HEK293 (cell line): Measurements from ENCODE around the gene NTN5.

Source experiments
- CTCF ChIP-seq: fragments of 450-650 bp; formaldehyde crosslinking; IDR thresholded peaks from 2 replicates; pipeline ENCODE4 v1.5.1; 2016; ENCODE audit warnings: missing biosample characterization, missing genetic modification characterization
- FEZF1 ChIP-seq: fragments of 450-650 bp; formaldehyde crosslinking; IDR thresholded peaks from 2 replicates; pipeline ENCODE4 v1.5.1; 2016; ENCODE audit warnings: missing biosample characterization, missing genetic modification characterization
- GLI2 ChIP-seq: fragments of 450-650 bp; formaldehyde crosslinking; IDR thresholded peaks from 2 replicates; pipeline ENCODE4; 2017; ENCODE audit warnings: missing biosample characterization, missing genetic modification characterization, low read depth, borderline replicate concordance
- KLF1 ChIP-seq: fragments of 450-650 bp; formaldehyde crosslinking; IDR thresholded peaks from 2 replicates; pipeline ENCODE4 v1.5.1; 2016; ENCODE audit warnings: missing biosample characterization, missing genetic modification characterization
- KLF16 ChIP-seq: fragments of 450-650 bp; formaldehyde crosslinking; IDR thresholded peaks from 2 replicates; pipeline ENCODE4 v1.5.1; 2017; ENCODE audit warnings: missing biosample characterization, missing genetic modification characterization
- SP7 ChIP-seq: fragments of 450-650 bp; formaldehyde crosslinking; IDR thresholded peaks from 2 replicates; pipeline ENCODE4 v1.5.1; 2016; ENCODE audit warnings: missing biosample characterization, missing genetic modification characterization
- YY2 ChIP-seq: fragments of 450-650 bp; formaldehyde crosslinking; IDR thresholded peaks from 2 replicates; pipeline ENCODE4 v1.5.1; 2016; ENCODE audit warnings: missing biosample characterization, missing genetic modification characterization
- ZBTB21 ChIP-seq: fragments of 450-650 bp; formaldehyde crosslinking; IDR thresholded peaks from 2 replicates; pipeline ENCODE4 v1.5.1; 2017; ENCODE audit warnings: missing biosample characterization, missing genetic modification characterization
- ZBTB49 ChIP-seq: fragments of 450-650 bp; formaldehyde crosslinking; IDR thresholded peaks from 2 replicates; pipeline ENCODE4 v1.5.1; 2016; ENCODE audit warnings: missing biosample characterization, missing genetic modification characterization, low read depth
- ZBTB6 ChIP-seq: fragments of 450-650 bp; formaldehyde crosslinking; IDR thresholded peaks from 2 replicates; pipeline ENCODE4 v1.5.1; 2017; ENCODE audit warnings: missing biosample characterization, missing genetic modification characterization
- ZNF174 ChIP-seq: fragments of 450-650 bp; formaldehyde crosslinking; IDR thresholded peaks from 2 replicates; pipeline ENCODE4 v1.5.0; 2017; ENCODE audit warnings: missing biosample characterization, mild to moderate bottlenecking, missing genetic modification characterization
- ZNF311 ChIP-seq: fragments of 450-650 bp; formaldehyde crosslinking; IDR thresholded peaks from 2 replicates; pipeline ENCODE4 v1.5.1; 2017; ENCODE audit warnings: missing biosample characterization, missing genetic modification characterization, borderline replicate concordance
- ZNF335 ChIP-seq: fragments of 450-650 bp; formaldehyde crosslinking; conservative IDR thresholded peaks from 2 replicates; pipeline ENCODE4 v1.5.1; 2016; ENCODE audit warnings: missing biosample characterization, missing genetic modification characterization
- ZNF416 ChIP-seq: fragments of 450-650 bp; formaldehyde crosslinking; IDR thresholded peaks from 2 replicates; pipeline ENCODE4 v1.5.1; 2016; ENCODE audit warnings: missing biosample characterization, missing genetic modification characterization
- ZNF449 ChIP-seq: fragments of 450-650 bp; formaldehyde crosslinking; IDR thresholded peaks from 2 replicates; pipeline ENCODE4 v1.5.1; 2017; ENCODE audit warnings: missing biosample characterization, mild to moderate bottlenecking, missing genetic modification characterization, moderate library complexity
- ZNF473 ChIP-seq: fragments of 450-650 bp; formaldehyde crosslinking; IDR thresholded peaks from 2 replicates; pipeline ENCODE4 v1.5.1; 2017; ENCODE audit warnings: missing biosample characterization, missing genetic modification characterization
- ZNF501 ChIP-seq: fragments of 450-650 bp; formaldehyde crosslinking; IDR thresholded peaks from 2 replicates; pipeline ENCODE4 v1.5.1; 2016; ENCODE audit warnings: missing biosample characterization, missing genetic modification characterization
- ZNF510 ChIP-seq: fragments of 450-650 bp; formaldehyde crosslinking; IDR thresholded peaks from 2 replicates; pipeline ENCODE4 v1.5.1; 2018; ENCODE audit warnings: mild to moderate bottlenecking, missing genetic modification characterization, missing biosample characterization; ENCODE audit not compliant: insufficient replicate concordance
- ZNF558 ChIP-seq: fragments of 450-650 bp; formaldehyde crosslinking; IDR thresholded peaks from 2 replicates; pipeline ENCODE4 v1.5.1; 2016; ENCODE audit warnings: missing biosample characterization, missing genetic modification characterization
- ZNF600 ChIP-seq: fragments of 450-650 bp; formaldehyde crosslinking; IDR thresholded peaks from 2 replicates; pipeline ENCODE4 v1.5.1; 2016; ENCODE audit warnings: missing biosample characterization, missing genetic modification characterization
- ZNF658 ChIP-seq: fragments of 450-650 bp; formaldehyde crosslinking; IDR thresholded peaks from 2 replicates; pipeline ENCODE4; 2016; ENCODE audit warnings: missing biosample characterization, missing genetic modification characterization
- ZNF660 ChIP-seq: fragments of 450-650 bp; IDR thresholded peaks from 2 replicates; pipeline ENCODE4 v1.5.1; 2018; ENCODE audit warnings: missing biosample characterization, mild to moderate bottlenecking, missing genetic modification characterization
- ZNF692 ChIP-seq: fragments of 450-650 bp; formaldehyde crosslinking; IDR thresholded peaks from 2 replicates; pipeline ENCODE4 v1.5.1; 2016; ENCODE audit warnings: missing biosample characterization, missing genetic modification characterization
- ZNF768 ChIP-seq: fragments of 450-650 bp; formaldehyde crosslinking; IDR thresholded peaks from 2 replicates; pipeline ENCODE4 v1.5.1; 2018; ENCODE audit warnings: missing biosample characterization, mild to moderate bottlenecking, missing genetic modification characterization
- ZNF837 ChIP-seq: fragments of 450-650 bp; formaldehyde crosslinking; IDR thresholded peaks from 2 replicates; pipeline ENCODE4 v1.5.1; 2016; ENCODE audit warnings: missing biosample characterization, missing genetic modification characterization

The NTN5 gene

GRCh38 chr19:48674921-48675824 lies 2.4 kb upstream of the NTN5 start (continued):
- peak; percentile 77; the same call in 1 of the 2 replicates for TF ChIP-seq ZNF660 (tag by site-specific recombination)
- peak; percentile 31; the same call in 1 of the 2 replicates for TF ChIP-seq ZNF768 (tag by site-specific recombination)
- no peak for TF ChIP-seq ZBTB49 (tag by site-specific recombination)
- TF ChIP-seq KLF16 (tag by site-specific recombination): no peak
- TF ChIP-seq GLI2: no peak
- no peak for TF ChIP-seq ZBTB6
- no peak for TF ChIP-seq ZNF449
- TF ChIP-seq ZNF558 (tag by site-specific recombination): no peak
- TF ChIP-seq ZNF473: no peak
- peak; percentile 44; the same call in 1 of the 2 replicates for TF ChIP-seq SP7 (tag by site-specific recombination)
- TF ChIP-seq YY2 (tag by site-specific recombination): peak; percentile 14; the same call in 1 of the 2 replicates
- TF ChIP-seq KLF1 (tag by site-specific recombination): no peak
- TF ChIP-seq ZNF600 (tag by site-specific recombination): peak; percentile 88
- TF ChIP-seq FEZF1 (tag by site-specific recombination): 0 out of 2 replicates have a peak, but pooled peaks have one; percentile 9
- TF ChIP-seq ZNF311 (tag by site-specific recombination): no peak
- TF ChIP-seq ZNF501 (tag by site-specific recombination): 0 out of 2 replicates have a peak, but pooled peaks have one; percentile 50
- 0 out of 2 replicates have a peak, but pooled peaks have one; percentile 26 for TF ChIP-seq ZNF335 (tag by site-specific recombination)
- peak; percentile 74; the same call in 1 of the 2 replicates for TF ChIP-seq ZNF692
- no peak for TF ChIP-seq ZBTB21 (tag by site-specific recombination)
- TF ChIP-seq ZNF174 (tag by site-specific recombination): no peak
- TF ChIP-seq CTCF (tag by site-specific recombination): peak; percentile 90
- no peak for TF ChIP-seq ZNF510 (tag by site-specific recombination)
- no peak for TF ChIP-seq ZNF658 (tag by site-specific recombination)
- TF ChIP-seq ZNF837: no peak
- no peak for TF ChIP-seq ZNF416
